Astrocyte (in vitro differentiated cells and primary cell): Measurements from ENCODE around the gene IPCEF1.
"Not testable (repeated sequence)": the region's sequence is repeated elsewhere in the genome, so short reads cannot be mapped to it uniquely, and the experiment has no call there.

Experiments
- CTCF ChIP-seq: IDR thresholded peaks from 2 replicates; pipeline ENCODE4 v1.5.1; 2011; ENCODE audit warnings: low read depth, mild to moderate bottlenecking, inconsistent platforms, low read length, moderate library complexity; ENCODE audit not compliant: insufficient read depth
- EZH2 ChIP-seq: IDR thresholded peaks from 2 replicates; pipeline ENCODE4 v1.6.1; 2012; ENCODE audit warnings: mild to moderate bottlenecking, low read length, inconsistent platforms; ENCODE audit not compliant: insufficient read depth

DNA sequence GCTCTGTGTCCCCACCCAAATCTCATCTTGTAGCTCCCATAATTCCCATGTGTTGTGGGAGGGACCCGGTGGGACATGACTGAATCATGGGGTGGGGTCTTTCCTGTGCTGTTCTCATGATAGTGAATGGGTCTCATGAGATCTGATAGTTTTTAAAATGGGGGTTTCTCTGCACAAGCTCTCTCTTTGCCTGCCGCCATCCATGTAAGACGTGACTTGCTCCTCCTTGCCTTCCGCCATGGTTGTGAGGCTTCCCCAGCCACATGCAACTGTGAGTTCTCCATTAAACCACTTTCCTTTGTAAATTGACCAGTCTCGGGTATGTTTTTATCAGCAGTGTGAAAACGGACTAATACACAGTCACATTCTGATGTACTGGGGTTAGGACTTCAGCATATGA lies 49.5 kb downstream of the IPCEF1 start:
- TF ChIP-seq CTCF, EZH2: not testable (repeated sequence)
